ENCODE results near the gene EID3. TPM values are rescaled to one million over a fixed set of nuclear protein-coding genes. Genes with fewer than 3 reads are reported as not detected.

Gene EID3
- total and polyA plus RNA-seq, 2 donors (not counting 1 experiment from before 2014, with no cell fraction given) = 6.4 to 9.4 TPM

GRCh38 chr12:104275689-104276088, 27.9 kb upstream of the EID3 start:
- Histone ChIP-seq H3K27ac (ENCODE audit: low read length in 2 of 2) (no peak overlapping the region), H3K4me2 (replicated peaks; ENCODE audit: low read depth, low read length, poor library complexity, severe bottlenecking) (peak overlapping the region; percentile 82), H3K9me3 (ENCODE audit: control extremely low read depth in 1 of 3, control insufficient read depth in 2 of 3, insufficient read depth in 1 of 3, low read length in 2 of 3) (no peaks in the 10 kb centered on the region), H3K79me2 (ENCODE audit: control insufficient read depth, insufficient read depth, low read length) (no peaks in the 10 kb centered on the region), H3K4me1 (ENCODE audit: control insufficient read depth in 2 of 2, insufficient read depth in 2 of 2, low read length in 2 of 2) (peaks cover 11 to 13% of the 10 kb centered on the region in 2 donors), H3K9ac (ENCODE audit: low read length) (peak overlapping the region; percentile 69), H4K20me1 (ENCODE audit: control insufficient read depth, insufficient read depth, low read length, poor library complexity, severe bottlenecking) (no peaks in the 10 kb centered on the region), H2AFZ (ENCODE audit: insufficient read depth, low read depth, low read length, poor library complexity, severe bottlenecking) (peak overlapping the region; percentile 64), H3K36me3 (replicated peaks in 1 of 2; ENCODE audit: control extremely low read depth in 1 of 2, control insufficient read depth in 1 of 2, extremely low read depth in 1 of 2, insufficient read depth in 2 of 2, low read length in 1 of 2) (no peaks in the 10 kb centered on the region), H3K27me3 (replicated peaks in 1 of 4; ENCODE audit: control extremely low read depth in 1 of 4, control insufficient read depth in 3 of 4, insufficient read depth in 4 of 4, low read length in 3 of 4) (no peaks in the 10 kb centered on the region), H3K4me3 (ENCODE audit: control extremely low read depth in 1 of 5, extremely low read depth in 1 of 5, insufficient read depth in 1 of 5, low read depth in 2 of 5, low read length in 4 of 5) (peak overlapping the region in 1 of 5 experiments; percentile 64)
- TF ChIP-seq EZH2 (IDR thresholded peaks at IDR 0.05; ENCODE audit: borderline replicate concordance, insufficient read depth, low read depth, low read length, poor library complexity, severe bottlenecking) (no peak), CTCF (IDR thresholded peaks at IDR 0.05) (no peak)
- Mint-ChIP-seq H3K4me1 (peaks cover 12% of the 10 kb centered on the region), H3K4me3 (peak overlapping the region; percentile 91), H3K27ac (no peak overlapping the region), H3K27me3 (no peaks in the 10 kb centered on the region), H3K9me3 (ENCODE audit: insufficient read depth) (no peaks in the 10 kb centered on the region)
- POLR2A ChIA-PET = interaction anchor here (1.9 kb wide), 1 partner anchor 12 kb away, joined by 10 read pairs; no protein-coding TSS in a partner anchor
- WGBS (ENCODE audit: insufficient coverage) = 74% methylated on average over 3 of the region's 5 CpGs
- CTCF ChIA-PET = interaction anchor here (1.3 to 1.4 kb wide), 3 partner anchors 11 to 60 kb away, joined by 4 to 5 read pairs (median 5); partner anchors contain the start of gene TXNRD1
- no peak for DNase-seq
- intact Hi-C loops (cut with micrococcal nuclease) = loop anchor here (1.0 kb wide), 1 partner anchor 12 kb away; no protein-coding TSS in a partner anchor
- no peak for ATAC-seq (ENCODE audit: low read depth)

Data from B cell (primary cell).